Measurements from ENCODE around the gene SLC15A3. TPM values are rescaled to one million over a fixed set of nuclear protein-coding genes. Genes with fewer than 3 reads are reported as not detected.

Gene SLC15A3
- total RNA-seq, 1 donor = 77.6 TPM

DNA sequence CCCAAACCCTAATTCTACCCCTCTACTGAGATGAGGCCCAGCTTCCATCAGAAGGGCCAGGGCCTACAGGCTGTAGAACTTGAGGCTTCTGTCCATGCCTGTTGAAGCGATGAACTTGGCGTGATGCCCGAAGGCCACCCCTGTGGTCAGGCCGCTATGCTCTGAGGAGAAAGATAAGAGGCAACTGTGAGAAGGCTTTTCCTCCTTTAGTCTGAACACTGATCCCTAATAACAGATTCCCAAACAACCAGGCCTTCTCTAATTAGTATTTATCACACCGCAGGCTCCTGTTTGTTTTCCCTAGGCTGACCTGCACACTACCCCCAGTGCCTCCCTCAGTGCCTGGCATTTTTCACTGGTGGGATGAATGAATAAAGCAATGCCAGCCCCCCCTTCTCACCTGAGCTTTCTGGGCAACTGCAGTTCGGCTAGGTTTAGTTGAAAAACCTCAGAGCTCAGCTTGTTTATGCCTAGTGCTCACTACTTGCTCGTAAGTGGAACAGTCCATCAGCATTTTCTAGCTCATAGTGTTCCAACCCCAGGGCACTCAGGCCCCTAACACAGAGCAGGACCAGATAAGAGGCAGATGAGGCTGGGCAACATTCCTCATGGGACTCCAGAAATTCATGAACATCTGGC, 60.8 kb downstream of the SLC15A3 start:
- no peaks in the 10 kb centered on the region for H3K27me3 ChIP-seq (ENCODE audit: insufficient read depth, low read length)
- H3K9me3 ChIP-seq (ENCODE audit: low read depth, low read length) = no peaks in the 10 kb centered on the region
- H3K4me3 ChIP-seq (ENCODE audit: low read length) = no peak overlapping the region
- peaks cover 5% of the 10 kb centered on the region for H3K4me1 ChIP-seq (ENCODE audit: insufficient read depth, low read length)

DNA sequence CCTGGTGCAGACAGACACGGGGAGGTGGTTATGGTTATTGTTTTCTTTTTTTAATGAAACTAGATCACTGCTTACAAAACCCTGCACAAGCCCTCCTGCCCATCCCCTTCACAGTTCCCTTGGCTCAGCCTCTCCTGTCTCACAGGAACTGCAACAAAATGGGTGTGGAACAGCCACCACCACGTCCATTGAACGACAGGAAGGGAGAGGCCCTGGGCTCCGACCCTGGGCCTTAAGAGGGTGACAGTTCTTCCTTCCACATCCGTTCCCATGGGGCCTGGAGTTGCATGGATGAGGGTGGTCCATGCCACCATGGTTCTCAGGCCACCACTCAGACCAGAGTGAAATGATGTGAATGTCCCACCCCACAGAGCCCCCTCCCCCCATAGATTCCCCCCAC, 61.3 kb downstream of the SLC15A3 start:
- Histone ChIP-seq H3K4me1 (ENCODE audit: insufficient read depth, low read length) (peaks cover 5% of the 10 kb centered on the region), H3K9me3 (ENCODE audit: low read depth, low read length) (no peaks in the 10 kb centered on the region), H3K27me3 (ENCODE audit: insufficient read depth, low read length) (no peaks in the 10 kb centered on the region), H3K4me3 (ENCODE audit: low read length) (no peak overlapping the region)

DNA sequence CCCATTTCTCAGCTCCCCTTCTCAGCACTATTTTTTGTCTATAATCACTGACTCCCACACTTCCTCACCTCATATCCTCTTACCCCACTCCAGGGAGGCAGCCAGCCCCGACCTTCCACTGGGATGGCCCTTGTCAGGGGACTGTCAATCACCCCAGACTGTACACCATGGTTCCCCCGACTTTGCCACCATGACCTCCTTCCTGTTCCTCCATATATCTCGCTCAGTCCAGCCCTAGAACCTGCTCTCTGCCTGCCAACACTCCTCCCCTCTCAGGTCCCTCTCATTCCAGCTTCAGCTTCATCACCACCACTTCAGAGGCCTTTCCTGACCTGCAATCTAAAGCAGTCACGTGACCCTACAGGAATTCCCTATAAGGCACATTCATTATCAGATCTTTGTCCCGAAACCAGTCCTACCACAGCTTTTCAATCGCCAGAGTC, 62.1 kb downstream of the SLC15A3 start:
- Histone ChIP-seq H3K4me3 (ENCODE audit: low read length) (no peak overlapping the region), H3K9me3 (ENCODE audit: low read depth, low read length) (no peaks in the 10 kb centered on the region), H3K4me1 (ENCODE audit: insufficient read depth, low read length) (peaks cover 5% of the 10 kb centered on the region), H3K27me3 (ENCODE audit: insufficient read depth, low read length) (no peaks in the 10 kb centered on the region)

DNA sequence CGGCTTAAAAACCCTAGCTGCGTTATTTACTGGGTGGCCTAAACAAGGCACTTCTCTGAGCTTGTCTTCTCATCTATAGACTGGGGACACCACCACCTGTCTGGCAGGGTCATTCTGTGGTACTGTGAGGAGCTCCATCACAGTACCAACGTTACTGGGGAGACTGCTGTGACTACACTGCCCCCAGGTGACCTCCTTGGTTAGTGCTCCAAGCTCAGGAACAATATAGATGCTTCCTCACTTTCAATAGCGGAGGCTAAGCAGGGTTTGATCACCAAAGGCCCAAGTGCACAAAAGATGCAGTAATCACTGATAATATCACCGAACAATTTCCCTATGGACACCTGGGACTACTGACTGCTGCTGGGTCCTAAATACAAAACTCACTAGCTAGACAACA, 64.4 kb downstream of the SLC15A3 start:
- Histone ChIP-seq H3K27me3 (ENCODE audit: insufficient read depth, low read length) (no peaks in the 10 kb centered on the region), H3K4me3 (ENCODE audit: low read length) (no peak overlapping the region), H3K4me1 (ENCODE audit: insufficient read depth, low read length) (peaks cover 5% of the 10 kb centered on the region), H3K9me3 (ENCODE audit: low read depth, low read length) (no peaks in the 10 kb centered on the region)

Other genes with a start within 250 kb of the SLC15A3 start
- gene MS4A18, start 227.5 kb downstream of the SLC15A3 start, total RNA-seq = not detected
- gene MS4A15, start 195.3 kb downstream of the SLC15A3 start, total RNA-seq = not detected
- gene MS4A10, start 166.8 kb downstream of the SLC15A3 start, total RNA-seq = not detected
- gene CCDC86, start 110.1 kb downstream of the SLC15A3 start, total RNA-seq = 3.8 TPM
- 0.52 TPM for gene PTGDR2, start 96.2 kb downstream of the SLC15A3 start, total RNA-seq
- not detected for gene ZP1, start 84.6 kb downstream of the SLC15A3 start, total RNA-seq
- gene PRPF19, start 45.6 kb downstream of the SLC15A3 start, total RNA-seq = 32.0 TPM
- 24.0 TPM for gene TMEM109, start 38.0 kb downstream of the SLC15A3 start, total RNA-seq
- gene TMEM132A, start 27.7 kb downstream of the SLC15A3 start, total RNA-seq = 0.42 TPM
- gene CD6, start 19.5 kb upstream of the SLC15A3 start, total RNA-seq = 176 TPM
- 89.6 TPM for gene CD5, start 150.3 kb upstream of the SLC15A3 start, total RNA-seq
- 5.5 TPM for gene VPS37C, start 209.2 kb upstream of the SLC15A3 start, total RNA-seq